Subcutaneous abdominal adipose tissue (tissue), 5 donors: ENCODE measurements around the gene MUC4.
"Not testable (repeated sequence)": the region's sequence is repeated elsewhere in the genome, so short reads cannot be mapped to it uniquely, and the experiment has no call there.

Experiments used
- H3K27ac ChIP-seq: one replicate; pipeline ENCODE4 v1.7.0; 2013; ENCODE audit warnings: low read depth, mild to moderate bottlenecking, inconsistent platforms, low read length, moderate library complexity
- H3K27me3 ChIP-seq, 5 donors: one replicate each; pipeline ENCODE4 v1.7.0; 2013; ENCODE audit warnings: low read length in 5 of 5, inconsistent platforms in 1 of 5; ENCODE audit not compliant: control insufficient read depth in 5 of 5, insufficient read depth in 4 of 5
- H3K36me3 ChIP-seq, 5 donors: one replicate each; pipeline ENCODE4 v1.7.0; 2013; ENCODE audit warnings: low read length in 5 of 5; ENCODE audit not compliant: control insufficient read depth in 5 of 5, insufficient read depth in 5 of 5
- H3K4me1 ChIP-seq, 5 donors: one replicate each; pipeline ENCODE4 v1.7.0; 2013; ENCODE audit warnings: low read length in 5 of 5, mild to moderate bottlenecking in 3 of 5, moderate library complexity in 1 of 5; ENCODE audit not compliant: control insufficient read depth in 5 of 5, insufficient read depth in 5 of 5
- H3K4me3 ChIP-seq, 5 donors: one replicate each; pipeline ENCODE4 v1.7.0; 2013; ENCODE audit warnings: low read length in 5 of 5, low read depth in 1 of 5
- H3K9ac ChIP-seq, 5 donors: one replicate each; pipeline ENCODE4 v1.7.0; 2013; ENCODE audit warnings: low read length in 5 of 5, mild to moderate bottlenecking in 4 of 5, moderate library complexity in 3 of 5
- H3K9me3 ChIP-seq, 5 donors: one replicate each; pipeline ENCODE4 v1.7.0; 2013; ENCODE audit warnings: low read length in 5 of 5; ENCODE audit not compliant: control insufficient read depth in 5 of 5
- donor health status: healthy.
- donor health status: healthy.
- donor health status: healthy.
- donor health status: healthy.
- donor health status: healthy.

Gene MUC4

DNA sequence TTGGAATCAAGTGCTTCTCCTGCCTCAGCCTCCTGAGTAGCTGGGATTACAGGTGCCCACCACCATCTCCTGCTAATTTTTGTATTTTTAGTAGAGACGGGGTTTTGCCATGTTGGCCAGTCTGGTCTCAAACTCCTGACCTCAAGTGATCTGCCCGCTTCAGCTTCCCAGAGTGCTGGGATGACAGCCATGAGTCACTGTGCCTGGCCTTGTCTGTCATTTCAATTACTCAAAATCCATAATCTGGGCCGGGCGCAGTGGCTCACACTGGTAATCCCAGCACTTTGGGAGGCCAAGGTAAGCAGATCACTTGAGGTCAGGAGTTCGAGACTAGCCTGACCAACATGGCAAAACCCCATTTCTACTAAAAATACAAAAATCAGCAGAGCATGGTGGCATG is 6.1 kb downstream of the MUC4 start:
- Histone ChIP-seq H3K27me3 (peaks cover 7 to 30% (median 22%) of the 10 kb centered on the region in 5 donors), H3K4me1 (peaks cover 0 to 40% (median 9%) of the 10 kb centered on the region in 5 donors)
- not testable (repeated sequence) for H3K9me3 ChIP-seq, H3K36me3 ChIP-seq, H3K9ac ChIP-seq, H3K4me3 ChIP-seq, H3K27ac ChIP-seq

DNA sequence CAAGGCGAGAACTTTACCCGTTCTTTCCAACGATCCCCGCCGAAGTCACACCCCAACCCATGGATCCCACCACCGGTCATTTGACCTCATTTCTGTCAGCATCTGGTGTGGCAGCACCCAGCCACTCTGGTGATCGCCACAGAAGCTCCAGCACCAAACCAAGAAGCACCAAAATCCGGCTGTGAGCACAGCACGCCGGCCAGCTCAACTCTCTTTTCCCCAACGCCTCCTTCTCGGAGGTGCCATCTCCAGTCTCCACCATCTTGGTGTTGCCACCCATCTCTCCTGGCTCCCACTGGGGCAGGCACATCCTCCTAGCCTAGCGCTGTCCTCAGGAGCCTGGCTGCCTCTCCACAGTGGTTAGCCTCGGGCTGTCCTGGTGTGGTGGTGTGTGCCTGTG is 6.5 kb downstream of the MUC4 start:
- Histone ChIP-seq H3K9me3 (no peaks in the 10 kb centered on the region), H3K27ac (no peak overlapping the region), H3K9ac (no peak overlapping the region), H3K27me3 (peaks cover 5 to 30% (median 22%) of the 10 kb centered on the region in 5 donors), H3K36me3 (no peaks in the 10 kb centered on the region), H3K4me1 (peaks cover 0 to 40% (median 9%) of the 10 kb centered on the region in 5 donors), H3K4me3 (no peak overlapping the region)

DNA sequence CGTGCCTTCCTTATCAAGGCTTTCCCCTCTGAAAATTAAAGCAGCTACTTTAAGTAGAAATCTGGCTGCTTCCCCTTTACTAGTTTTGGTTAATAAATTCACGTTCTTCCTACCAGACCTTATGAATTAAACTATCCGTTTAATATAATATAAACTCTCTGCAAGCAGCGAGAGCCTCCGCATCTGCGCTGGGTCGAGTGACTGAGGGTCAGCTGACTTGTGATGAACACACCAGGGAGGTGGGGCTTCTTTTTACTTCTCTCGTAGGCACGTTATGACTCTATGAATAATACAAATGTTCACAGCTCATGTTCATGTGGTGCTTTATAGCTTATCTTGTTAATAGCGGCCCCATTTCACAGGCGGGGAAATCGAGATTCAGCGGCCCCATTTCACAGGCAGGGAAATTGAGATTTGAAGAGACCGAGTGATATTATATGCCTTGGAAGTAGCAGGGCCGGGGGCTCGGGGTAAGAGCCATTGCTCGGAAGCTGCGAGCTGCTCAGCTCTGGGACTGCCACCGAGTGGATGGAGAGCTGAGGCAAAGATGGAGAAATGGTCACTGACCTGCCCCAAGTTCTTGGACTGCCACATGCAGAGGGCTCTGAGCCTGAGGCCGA is 8.3 kb downstream of the MUC4 start:
- Histone ChIP-seq H3K4me3 (peak overlapping the region in 3 of 5 donors; percentile 18 to 46 (median 22)), H3K4me1 (peaks cover 0 to 40% (median 9%) of the 10 kb centered on the region in 5 donors), H3K27ac (no peak overlapping the region), H3K9ac (no peak overlapping the region), H3K27me3 (peaks cover 5 to 26% (median 22%) of the 10 kb centered on the region in 5 donors), H3K9me3 (no peaks in the 10 kb centered on the region), H3K36me3 (no peaks in the 10 kb centered on the region)

DNA sequence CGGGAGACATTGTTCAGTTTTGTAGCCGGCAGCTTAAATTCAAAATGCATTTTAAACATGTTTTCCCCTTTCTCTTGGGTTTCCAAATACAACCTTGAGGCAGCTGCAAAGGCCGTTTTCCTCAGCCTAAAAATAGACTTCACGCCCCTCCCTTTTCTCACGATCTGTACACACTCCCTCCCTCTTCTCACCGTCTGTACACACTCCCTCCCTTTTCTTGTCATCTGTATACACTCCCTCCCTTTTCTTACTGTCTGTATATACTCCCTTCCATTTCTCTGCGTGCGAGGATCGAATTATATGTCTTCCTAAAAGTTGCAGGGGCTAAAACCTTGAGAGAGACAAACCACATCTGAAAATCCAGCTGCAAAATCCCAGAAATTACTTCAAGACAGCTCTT is 8.9 kb downstream of the MUC4 start:
- Histone ChIP-seq H3K9me3 (no peaks in the 10 kb centered on the region), H3K4me3 (peak overlapping the region in 3 of 5 donors; percentile 18 to 46 (median 22)), H3K27me3 (peaks cover 5 to 26% (median 22%) of the 10 kb centered on the region in 5 donors), H3K4me1 (peaks cover 0 to 40% (median 9%) of the 10 kb centered on the region in 5 donors), H3K27ac (no peak overlapping the region), H3K9ac (peak overlapping the region in 1 of 5 donors; percentile 24), H3K36me3 (no peaks in the 10 kb centered on the region)

DNA sequence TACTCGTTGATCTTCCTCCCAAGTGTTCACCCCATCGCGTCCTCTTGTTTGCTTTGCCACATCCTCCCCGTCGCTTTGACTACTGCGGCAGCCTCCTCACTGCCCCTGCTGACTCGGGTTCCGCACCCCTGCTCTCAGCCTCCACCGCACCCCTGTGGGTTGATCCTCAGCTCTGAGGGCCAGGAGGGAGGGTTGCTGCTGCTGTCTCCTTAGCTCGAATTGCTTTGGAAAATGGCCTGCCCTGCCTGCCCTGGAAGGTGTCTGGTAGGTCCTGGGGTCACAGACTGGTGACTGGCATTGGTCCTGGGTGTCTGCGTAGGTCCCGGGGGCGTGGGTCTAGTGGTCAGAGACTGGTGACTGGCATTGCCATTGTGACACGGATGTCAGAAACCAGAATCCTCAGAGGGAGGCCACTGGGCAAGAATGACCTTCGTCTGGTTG is 9.4 kb downstream of the MUC4 start:
- Histone ChIP-seq H3K27ac (no peak overlapping the region), H3K36me3 (no peaks in the 10 kb centered on the region), H3K4me1 (peaks cover 0 to 40% (median 9%) of the 10 kb centered on the region in 5 donors), H3K9ac (no peak overlapping the region), H3K27me3 (peaks cover 5 to 26% (median 22%) of the 10 kb centered on the region in 5 donors), H3K4me3 (no peak overlapping the region), H3K9me3 (no peaks in the 10 kb centered on the region)

DNA sequence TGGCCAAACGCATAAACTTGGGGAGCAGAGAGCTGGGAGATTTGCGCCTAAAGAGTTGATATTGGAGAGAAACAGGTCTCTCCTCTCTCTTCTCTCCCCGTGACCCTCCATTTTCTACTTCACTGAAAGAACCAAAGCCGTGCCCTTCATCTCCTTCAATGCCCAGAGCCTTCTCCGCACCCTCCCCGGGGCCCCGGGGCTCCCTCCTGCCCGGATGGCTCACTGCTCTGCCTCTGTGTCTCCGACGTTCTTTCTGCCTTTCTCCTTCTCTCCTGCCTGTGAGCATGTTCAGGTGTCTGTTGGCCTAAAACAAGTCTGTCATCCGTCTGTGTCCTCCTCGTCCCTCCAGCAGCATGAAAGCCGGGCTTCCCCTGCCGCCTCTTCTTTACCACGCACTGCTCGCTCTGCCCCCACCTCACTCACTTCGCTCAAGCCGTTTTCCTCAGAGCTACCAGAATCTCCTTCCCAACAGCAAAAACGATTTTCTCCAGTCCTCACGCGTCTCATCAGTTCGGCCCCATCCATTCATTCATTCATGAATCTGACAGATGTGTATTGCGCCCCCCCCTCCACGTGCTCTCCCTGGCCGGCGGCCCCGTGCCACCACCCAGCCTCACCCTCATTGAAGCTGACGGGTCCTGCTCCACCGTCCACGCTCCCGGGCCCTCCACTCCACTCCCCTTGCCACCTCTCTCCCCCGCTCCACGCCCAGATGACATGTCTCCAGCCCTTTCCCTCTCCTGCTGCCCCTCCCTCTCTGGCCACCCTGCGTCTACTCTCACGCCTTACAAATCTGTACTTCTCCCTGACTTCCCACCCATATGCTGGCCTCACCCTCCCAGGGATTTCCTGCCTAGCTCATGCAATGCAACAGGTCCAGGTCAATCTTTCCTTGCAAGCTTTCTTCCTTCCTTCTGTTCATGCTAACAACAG is 10.2 kb downstream of the MUC4 start:
- Histone ChIP-seq H3K4me1 (peaks cover 0 to 34% (median 9%) of the 10 kb centered on the region in 5 donors), H3K9me3 (no peaks in the 10 kb centered on the region), H3K36me3 (no peaks in the 10 kb centered on the region), H3K9ac (no peak overlapping the region), H3K4me3 (no peak overlapping the region), H3K27ac (no peak overlapping the region), H3K27me3 (peaks cover 5 to 26% (median 22%) of the 10 kb centered on the region in 5 donors)

DNA sequence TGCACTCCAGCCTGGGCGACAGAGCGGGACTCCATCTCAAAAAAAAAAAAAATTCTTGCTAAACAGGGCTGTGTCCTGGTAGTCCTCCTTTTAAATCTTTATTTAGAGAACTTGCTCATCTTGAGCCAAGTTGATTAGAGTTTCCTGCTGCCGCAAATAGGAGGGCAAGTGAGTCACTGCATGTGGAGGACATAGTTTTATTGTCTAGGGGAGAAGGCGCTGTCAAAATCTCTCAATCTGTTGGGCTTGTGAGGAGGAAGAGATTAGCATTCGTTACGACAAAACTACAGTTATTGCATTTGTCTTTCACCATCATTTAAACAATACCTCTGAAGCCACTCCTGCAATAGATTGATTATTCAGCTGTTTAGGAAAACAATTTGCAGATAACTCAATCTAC is 11.5 kb downstream of the MUC4 start:
- H3K27me3 ChIP-seq = peaks cover 5 to 26% (median 22%) of the 10 kb centered on the region in 5 donors

DNA sequence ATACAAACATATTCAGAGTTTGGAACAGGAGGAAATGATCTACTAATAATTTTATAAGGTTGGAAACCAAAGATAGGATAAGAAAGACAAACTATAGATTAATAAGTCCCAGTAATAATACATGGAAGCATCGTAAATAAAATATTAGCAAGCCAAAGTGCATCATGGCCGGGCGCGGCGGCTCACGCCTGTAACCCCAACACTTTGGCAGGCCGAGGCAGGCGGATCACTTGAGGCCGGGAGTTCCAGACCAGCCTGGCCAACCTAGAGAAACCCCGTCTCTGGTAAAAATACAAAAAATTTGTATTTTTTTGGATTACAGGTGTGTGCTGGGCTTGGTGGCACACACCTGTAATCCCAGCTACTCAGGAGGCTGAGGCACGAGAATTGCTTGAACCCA is 14.9 kb downstream of the MUC4 start:
- Histone ChIP-seq H3K4me3 (no peak overlapping the region), H3K27me3 (peaks cover 0 to 5% (median 4%) of the 10 kb centered on the region in 5 donors), H3K36me3 (no peaks in the 10 kb centered on the region), H3K9me3 (no peaks in the 10 kb centered on the region), H3K9ac (no peak overlapping the region), H3K4me1 (no peaks in the 10 kb centered on the region), H3K27ac (no peak overlapping the region)

More for the DNA sequence above, 11.5 kb downstream of the MUC4 start:
- Histone ChIP-seq H3K9me3 (no peaks in the 10 kb centered on the region), H3K9ac (no peak overlapping the region), H3K36me3 (no peaks in the 10 kb centered on the region), H3K27ac (no peak overlapping the region), H3K4me3 (no peak overlapping the region), H3K4me1 (peaks cover 0 to 28% (median 9%) of the 10 kb centered on the region in 5 donors)

DNA sequence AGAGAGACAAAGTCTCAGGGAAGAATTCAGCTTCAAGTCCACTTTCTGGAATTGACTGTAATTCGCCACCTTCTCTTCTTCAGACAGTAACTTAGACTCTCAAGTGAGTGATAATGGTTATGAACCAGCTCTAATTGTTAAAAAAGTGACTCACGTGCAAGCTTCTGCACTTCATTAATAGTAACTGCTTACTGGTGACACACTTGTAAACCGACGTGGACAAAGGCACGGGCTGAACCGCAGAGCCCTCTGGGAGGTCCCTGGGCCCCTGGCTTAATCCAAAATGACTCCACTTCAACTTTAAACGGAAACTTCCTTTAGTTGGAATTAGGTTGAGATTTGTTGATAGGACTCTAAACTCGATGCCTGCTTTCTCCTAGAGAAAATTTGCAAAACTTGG is 17.0 kb downstream of the MUC4 start:
- Histone ChIP-seq H3K27me3 (no peaks in the 10 kb centered on the region), H3K4me3 (no peak overlapping the region), H3K36me3 (no peaks in the 10 kb centered on the region), H3K4me1 (no peaks in the 10 kb centered on the region), H3K9ac (no peak overlapping the region), H3K9me3 (no peaks in the 10 kb centered on the region), H3K27ac (no peak overlapping the region)

DNA sequence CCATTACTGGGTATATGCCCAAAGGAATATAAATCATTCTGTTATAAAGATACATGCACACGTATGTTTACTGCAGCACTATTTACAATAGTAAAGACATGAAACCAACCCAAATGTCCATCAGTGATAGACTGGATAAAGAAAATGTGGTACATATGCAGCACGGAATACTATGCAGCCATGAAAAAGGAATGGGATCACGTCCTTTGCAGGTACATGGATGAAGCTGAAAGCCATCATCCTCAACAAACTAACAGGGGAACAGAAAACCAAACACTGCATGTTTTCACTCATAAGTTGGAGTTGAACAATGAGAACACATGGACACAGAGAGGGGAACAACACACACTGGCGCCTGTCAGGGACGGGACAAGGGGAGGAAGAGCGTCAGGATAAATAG is 19.1 kb downstream of the MUC4 start:
- H3K36me3 ChIP-seq, H3K9me3 ChIP-seq, H3K27ac ChIP-seq, H3K27me3 ChIP-seq, H3K4me1 ChIP-seq, H3K9ac ChIP-seq, H3K4me3 ChIP-seq: not testable (repeated sequence)
